ENCODE measurements around the gene RNF138. TPM values are rescaled to one million over a fixed set of nuclear protein-coding genes. Genes with fewer than 3 reads are reported as not detected.
"Not testable (repeated sequence)": the region's sequence is repeated elsewhere in the genome, so short reads cannot be mapped to it uniquely, and the experiment has no call there.

RNF138 gene, protein sequence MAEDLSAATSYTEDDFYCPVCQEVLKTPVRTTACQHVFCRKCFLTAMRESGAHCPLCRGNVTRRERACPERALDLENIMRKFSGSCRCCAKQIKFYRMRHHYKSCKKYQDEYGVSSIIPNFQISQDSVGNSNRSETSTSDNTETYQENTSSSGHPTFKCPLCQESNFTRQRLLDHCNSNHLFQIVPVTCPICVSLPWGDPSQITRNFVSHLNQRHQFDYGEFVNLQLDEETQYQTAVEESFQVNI
- 26.7 and 36.7 TPM in 2 replicates for total RNA-seq

DNA sequence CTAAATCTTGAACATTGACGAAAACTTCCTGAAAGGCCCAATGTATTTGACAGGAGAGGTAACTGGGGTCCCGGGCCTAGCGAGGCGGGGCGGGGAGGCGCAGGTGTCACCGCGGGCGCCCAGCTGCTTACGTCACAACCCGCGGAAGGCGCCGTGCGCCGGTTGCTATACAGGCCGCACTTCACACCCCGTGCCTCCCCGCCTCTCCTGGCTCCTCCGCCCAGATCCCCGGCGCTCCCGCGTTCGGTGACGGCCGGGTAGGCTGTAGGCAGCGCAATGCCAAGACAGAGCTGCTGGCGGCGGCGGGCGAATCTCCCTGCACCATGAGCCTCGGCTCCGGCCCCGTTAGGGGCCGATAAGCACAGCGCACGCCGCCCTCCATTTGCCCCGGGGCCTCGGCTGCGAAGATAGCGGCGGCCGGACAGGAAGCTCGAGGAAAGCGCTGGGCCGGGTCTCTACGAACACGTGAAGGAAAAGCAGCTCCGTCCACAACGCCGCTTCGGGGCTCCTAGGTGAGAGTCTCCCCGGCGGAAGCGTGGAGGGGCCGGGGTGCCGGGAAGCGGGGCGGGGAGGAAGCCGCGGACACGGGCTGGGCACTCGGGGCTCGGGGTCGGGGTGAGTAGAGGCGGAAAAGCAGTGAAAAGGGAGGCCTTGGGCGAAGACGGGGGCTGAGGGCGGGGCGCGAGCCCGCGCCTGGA lies at the start of gene RNF138:
RNF138 (plus strand) TSS at position 151 of the 698 bp plus-strand sequence. CDS start 903 bp downstream, outside the sequence.
- DNase-seq, result peak; percentile 91

DNA sequence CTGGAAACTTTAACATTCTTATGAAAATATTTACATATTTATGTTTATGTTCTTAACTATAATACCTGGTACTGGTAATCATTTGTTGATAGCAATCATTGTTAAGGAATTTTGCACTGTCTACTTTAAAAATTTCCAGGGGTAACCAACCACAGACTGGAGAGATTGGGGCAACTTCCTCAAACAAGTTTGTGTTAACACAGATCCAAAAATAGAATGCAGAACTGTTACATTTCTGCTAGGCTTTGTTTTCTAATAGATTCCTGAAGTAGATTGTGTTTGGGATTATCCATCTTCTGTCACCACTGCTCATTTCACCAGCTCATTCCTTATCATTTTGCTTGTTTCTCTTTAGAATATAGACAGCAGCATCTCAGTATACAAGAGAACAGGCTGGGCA lies 49.3 kb upstream of the RNF138 start:
- DNase-seq, result no peak

DNA sequence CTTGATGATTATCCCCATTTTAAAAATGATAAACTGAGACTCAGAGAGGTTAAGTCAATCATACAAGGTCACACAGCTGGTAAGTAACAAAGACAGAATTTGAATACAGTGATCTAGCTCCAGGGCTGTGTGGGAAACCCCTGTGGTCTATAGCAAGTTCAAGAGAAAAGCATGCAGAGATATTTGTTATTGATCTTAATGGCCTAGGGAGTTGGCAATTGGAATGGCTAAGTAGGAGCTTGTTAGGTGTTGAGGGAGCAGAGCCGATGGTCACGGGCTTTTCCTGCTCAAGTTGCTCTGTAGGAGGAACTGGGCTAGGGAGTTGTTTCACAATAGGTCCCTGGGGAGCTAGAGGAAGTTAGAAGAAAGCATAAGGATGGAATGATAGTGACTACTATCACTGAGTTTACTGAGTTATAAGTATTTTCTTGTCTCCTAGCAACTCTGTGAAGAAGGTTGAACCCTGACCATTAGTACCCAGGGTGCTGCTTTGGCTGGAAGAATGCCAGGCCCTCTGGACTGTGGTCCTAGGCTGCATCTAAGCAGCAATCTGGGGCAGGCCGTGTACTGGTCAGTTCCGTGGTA lies 43.1 kb upstream of the RNF138 start:
- peak; percentile 8 for DNase-seq

DNA sequence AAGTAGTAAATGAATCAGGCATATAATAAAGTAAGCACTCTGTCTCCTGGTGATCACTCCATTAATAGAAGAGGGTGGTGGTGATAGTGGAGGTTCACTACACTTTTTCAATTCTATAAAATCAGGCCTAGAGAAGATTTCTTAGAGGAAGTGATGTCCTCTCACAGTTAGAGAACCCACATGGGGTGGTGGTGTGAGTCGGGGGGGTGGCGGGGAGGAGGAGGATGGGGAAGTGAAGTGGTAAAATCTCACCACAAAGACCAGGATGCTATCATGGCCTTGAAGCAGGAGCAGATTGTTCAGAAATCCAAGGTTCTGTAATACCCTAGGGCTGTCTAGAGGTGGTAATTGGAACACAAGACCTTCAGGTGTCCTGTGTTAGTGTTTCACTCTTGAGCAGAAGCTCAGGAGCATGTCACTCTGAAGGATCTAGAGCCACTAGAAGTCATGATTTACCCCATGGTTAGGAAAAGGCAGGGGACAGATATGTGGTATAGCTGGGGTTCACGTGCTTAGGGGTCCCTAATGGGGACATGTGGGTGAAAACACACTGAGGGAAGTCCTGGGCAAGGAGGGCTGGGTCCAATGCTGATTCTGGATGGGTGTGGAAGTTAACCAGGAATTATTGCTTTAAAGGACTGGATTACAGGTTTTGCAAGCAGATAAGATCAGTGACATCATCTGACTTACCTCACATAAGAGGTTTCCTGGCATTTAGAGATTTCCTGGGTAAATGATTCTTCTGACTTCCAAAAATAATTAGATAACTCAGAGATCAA lies 42.1 kb upstream of the RNF138 start:
- DNase-seq, result peak; percentile 7

DNA sequence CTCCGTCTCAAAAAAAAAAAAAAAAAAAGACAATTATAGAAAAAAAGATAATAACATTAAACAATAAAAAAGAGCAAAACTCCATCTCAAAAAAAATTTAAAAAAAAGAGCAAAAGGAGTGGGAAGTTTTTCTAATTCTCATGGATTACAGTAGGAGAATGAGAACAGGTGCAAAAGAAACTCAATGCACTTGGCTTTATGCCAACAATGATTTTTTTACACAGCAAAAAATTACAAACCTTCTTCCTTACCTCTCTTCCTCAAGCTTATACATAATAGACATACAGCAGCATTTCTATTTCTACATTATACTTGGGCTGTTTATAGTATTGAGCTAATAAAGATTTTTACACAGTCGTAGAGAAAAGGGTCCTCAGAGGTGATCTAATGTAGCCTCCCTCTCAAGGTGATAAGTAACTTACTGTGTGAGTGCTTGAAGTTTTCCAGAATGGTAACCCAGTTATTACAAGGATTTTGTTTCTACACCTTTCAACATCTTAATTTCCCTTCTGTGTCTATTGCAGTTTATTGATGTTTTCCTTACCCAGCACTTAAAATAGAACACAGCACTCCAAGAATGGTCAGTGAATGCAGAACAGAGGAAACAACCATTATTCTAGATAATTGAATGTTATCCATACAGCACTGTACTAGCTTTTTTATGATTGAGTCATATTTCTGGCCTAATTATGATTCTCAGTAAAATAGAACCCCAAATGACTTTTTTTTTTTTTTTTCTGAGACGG lies 34.9 kb upstream of the RNF138 start:
- DNase-seq, result no peak

DNA sequence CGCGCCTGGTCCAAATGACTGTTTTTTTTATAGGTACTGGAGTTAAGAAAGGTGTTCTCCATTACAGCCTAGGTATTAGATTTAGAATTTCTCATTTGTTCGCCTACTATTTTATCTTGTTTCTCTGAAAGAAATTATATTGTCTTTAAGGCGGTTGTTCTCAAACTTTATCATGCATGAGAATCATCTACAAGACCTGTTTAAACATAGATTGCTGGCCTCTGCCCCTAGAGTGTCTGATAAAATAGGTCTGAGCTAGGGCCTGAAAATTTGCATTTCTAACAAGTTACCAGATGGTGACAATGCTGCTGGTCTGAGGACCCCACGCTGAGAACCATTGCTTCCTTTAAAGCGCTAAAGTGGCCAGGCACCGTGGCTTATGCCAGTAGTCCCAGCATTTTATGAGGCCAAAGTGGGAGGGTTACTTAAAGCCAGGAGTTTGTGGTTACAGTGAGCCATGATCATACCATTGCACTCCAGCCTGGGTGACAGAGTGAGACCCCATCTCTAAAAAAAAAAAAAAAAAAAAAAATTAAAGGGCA lies 34.0 kb upstream of the RNF138 start:
- no peak for DNase-seq

DNA sequence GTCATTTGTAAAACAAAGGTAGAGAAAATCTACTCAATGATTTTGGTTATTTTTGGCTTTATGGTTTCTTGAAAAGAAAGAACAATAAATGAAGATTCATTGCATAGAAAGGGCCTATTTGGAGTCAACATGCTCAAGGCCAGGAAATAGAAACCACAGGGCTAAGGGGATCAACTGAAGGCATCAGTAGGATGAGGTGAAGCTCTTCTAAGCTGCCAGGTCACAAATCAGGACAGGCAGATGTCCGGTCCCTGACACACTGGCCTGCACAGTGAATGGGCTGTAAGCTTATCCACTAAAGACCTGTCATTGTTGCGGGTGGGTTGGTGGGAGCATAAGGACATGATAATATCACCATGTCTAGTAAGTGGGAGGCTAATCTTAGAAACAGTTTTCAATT lies 31.6 kb upstream of the RNF138 start:
- DNase-seq, result no peak

DNA sequence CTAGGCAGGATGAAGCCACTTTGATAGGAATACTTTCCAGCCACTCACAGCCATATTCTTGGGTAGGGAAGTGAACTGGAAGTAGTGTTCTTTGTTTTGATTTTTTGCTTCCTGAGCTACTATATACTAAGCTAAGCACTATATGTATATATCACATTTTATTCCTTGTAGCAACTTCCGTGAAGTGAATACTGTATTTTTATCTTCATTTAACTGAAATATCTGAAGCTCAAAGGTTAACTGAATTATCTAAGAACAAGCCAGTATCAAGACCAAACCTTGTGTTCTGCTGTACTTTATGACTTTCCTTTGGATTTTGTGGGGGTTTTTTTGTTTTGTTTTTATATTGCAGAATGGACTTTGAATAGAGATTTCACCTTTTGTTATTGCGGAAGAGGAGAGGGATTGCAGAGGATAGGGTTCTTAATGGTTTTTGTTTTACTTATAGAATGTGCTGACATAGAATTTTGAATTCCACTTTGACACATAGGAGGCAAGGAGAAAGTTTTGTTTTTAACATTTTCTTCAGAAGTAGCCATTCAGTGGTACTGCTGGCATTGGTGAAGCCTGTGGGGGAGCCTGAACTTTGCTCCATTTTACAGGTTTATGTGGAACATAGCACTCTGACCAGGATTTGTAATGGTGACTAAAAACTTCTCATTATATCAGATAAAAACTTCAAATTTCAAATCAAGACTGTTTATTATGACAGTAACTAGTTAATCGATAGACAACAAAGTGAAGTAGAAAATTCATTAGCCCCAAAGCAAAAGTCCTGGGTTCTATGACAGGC lies 24.1 kb upstream of the RNF138 start:
- DNase-seq, result no peak

DNA sequence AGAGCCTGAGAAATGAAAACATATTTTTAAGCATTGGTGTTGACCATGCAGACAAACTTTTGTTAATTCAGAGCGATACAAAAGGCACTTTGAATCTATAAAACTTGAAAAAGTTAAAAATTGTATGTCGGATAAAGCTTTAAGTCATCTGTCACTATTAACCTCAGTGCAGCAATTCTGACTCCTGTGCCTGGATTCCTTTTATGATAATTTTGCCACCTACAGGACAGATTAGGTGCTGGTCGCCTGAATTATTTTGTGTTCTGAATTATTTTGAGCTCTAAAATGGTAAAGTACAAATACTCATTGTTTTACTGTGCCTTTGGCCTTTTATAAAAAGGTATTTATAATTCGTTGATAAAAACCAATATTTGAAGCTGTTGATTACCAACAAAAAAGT lies 19.4 kb upstream of the RNF138 start:
- peak; percentile 45 for DNase-seq

DNA sequence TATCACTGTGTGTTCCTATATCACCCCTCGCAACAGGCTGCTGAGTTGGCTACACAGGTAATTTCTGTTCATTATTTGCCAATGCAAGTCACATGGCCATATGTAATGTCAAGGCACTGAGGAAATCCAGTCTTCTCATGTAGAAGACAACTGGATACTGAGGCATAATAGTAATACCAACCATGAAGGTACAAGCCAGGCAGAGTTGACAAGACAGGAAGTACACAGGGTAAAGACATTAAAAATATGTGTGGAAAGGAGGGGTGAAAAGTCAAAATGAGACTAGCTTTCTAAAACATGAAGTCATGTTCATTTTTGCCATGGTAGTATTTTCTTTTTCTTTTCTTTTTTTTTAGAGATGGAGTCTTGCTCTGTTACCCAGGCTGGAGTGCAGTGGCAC lies 17.5 kb upstream of the RNF138 start:
- no peak for DNase-seq

DNA sequence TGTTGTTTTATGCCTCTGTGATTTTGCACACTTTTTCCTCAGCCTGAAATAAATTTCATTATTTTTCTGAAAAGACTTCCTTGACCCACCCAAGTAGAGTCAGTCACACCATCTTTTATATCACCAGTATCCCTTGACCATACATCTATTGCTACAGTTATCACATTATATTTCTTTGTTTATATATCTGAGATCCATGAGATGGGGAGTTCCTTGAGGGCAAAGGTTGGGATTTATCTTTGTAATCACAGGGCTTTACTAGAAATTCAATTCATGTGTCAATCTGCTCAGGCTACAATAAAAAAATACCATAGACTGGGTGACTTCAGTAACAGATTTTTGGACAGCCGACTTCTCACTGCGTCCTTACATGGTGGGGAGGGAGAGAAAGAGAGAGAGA lies 12.8 kb upstream of the RNF138 start:
- no peak for DNase-seq

DNA sequence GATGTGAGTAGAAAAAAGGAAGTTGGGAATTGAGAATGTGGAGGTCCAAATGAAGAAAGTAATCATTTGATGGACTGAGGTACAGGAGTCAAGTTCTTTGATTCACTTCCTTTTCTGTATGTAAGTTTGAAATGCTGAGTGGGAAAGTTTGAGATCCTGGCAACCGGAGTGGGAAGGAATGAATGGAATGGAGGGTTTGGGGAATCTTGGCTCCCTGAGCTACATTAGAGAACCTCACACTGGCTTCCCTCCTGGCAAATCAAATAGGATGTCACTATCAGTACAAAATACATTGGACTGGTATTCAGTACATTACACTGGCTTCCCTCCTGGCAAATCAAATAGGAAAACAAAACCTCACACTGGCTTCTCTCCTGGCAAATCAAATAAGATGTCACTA lies 9.8 kb upstream of the RNF138 start:
- DNase-seq, result no peak

DNA sequence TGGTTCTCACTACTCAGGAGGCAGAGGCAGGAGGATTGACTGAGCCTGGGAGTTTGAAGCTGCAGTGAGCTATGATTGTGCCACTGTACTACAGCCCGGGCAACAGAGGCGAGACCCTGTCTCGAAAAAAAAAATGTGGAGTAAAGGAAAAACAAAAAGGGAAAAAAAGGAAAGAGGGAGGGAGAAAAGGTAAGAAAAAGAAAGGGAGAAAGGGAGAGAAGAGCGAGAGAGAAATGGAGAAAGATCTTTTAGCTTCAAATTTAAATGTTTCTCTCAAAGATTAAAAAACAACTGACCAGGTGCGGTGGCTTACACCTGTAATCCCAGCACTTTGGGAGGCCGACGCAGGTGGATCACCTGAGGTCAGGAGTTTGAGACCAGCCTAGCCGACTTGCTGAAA lies 7.9 kb upstream of the RNF138 start:
- DNase-seq, result no peak

DNA sequence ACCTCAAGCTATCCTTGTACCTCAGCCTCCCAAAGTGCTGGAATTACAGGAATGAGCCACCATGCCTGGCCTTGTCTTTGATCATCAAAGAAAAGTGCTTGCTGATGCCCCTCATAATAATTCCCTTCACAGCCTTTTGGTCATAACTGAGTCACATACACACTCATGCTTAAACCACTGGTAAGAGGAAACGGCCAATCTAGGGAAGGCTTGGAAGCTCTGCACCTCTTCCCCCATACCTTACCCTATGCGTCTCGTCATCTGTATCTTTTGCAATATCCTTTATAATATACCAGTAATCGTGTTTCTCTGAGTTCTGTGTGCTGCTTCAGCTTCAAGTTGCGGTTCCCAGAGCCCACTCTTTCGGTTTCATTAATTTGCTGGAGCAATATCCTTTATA lies 4.8 kb upstream of the RNF138 start:
- no peak for DNase-seq

DNA sequence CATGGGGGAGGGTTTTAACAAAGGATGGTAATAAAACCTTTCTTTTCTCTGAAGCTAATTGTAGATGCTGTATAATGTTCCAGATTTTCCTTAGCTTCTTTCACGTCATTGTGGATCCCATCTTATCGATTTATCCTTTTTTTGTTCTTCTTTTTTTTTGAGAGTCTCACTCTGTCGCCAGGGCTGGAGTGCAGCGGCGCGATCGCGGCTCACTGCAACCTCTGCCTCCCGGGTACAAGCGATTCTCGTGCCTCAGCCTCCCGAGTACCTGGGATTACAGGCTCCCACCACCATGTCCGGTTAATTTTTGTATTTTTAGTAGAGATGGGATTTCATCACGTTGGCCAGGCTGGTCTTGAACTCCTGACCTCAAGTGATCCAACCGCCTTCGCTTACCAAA lies 843 bp upstream of the RNF138 start:
- DNase-seq, result not testable (repeated sequence)

DNA sequence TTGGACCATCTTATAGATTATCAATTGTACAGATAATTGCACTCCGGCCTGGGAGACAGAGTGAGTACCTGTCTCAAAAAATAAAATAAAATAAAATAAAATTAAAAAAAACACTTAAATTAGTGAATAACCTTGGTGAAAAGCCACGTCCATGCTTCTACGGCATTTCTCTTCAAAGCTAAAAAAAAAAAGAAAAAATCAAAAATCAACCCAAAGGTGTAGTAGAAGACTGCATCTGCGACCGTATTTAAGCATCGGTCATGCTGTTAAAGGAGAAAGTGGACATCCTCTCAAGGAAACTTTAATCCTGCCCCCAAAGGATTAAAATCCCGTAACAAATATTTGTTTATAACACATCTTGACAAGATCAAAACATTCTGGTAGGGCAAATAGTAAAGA lies 350 bp upstream of the RNF138 start:
- no peak for DNase-seq

DNA sequence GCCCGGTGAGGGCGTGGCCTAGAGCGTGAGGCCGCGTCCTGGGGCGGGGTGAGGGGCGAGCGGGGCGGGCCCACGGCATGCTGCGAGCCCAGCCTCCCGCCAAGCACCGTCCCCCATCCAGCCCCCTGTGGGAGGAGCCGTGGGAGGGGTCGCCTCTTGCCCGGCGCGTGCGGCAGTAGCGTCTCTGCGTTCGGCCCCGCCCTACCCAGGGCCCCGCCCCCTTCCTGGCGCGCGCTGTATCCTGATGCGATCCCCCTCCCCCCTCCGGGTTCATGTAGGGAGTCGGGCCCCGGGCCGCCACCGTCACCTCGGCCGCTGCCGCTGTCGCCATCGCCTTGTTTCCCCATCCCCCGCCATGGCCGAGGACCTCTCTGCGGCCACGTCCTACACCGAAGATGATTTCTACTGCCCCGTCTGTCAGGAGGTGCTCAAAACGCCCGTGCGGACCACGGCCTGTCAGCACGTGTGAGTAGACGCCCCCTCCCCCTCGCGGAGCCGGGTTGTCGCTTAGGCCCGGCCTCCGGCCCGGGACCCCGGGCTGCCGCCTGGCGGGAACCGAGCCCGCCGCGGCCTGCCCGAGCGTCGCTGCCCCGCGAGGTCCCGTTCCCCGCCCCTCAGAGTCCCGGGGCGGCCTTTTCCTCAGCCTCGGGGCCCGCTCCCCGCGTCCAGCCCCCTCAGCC lies 888 bp downstream of the RNF138 start:
- DNase-seq, result peak; percentile 98

DNA sequence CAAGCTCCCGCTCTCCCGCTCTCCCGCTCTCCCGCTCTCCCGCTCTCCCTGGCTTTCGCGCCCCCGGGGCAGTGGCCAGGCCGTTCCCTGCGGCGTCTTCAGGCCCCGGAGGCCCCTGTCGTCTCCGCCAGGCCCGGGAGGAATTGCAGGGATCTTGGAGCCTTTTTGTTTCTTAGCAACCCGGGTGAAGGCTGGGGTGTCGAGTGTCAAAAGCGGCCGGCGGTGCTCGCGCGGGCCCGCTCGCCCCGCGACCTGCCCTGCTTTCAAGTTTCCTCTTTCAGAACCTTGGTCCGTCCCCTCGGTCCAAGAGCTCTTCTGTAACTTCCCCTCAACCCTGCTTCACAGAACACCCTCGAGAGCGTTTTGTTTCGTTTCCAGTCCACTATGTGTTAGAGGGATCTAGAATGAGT lies 1.4 kb downstream of the RNF138 start:
- DNase-seq, result peak; percentile 60

DNA sequence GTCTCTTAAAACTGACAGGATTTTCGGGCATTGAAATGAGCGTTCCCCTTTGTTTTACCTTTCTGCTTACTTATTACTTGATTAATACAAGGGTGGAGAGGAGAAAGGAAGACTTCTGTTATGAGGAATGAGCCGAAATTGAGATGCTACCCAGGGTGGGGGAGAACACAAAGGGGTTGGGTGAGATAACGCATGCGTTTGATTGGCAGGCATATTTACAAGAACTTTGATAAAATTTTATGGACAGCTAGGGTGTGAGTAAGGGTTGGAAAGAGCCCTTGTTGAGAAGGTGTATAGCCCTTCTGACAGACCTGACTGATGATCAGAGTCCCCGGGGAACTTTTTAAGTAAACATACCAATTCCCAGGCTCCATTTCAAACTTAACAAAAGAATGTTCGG lies 1.8 kb downstream of the RNF138 start:
- peak; percentile 42 for DNase-seq

DNA sequence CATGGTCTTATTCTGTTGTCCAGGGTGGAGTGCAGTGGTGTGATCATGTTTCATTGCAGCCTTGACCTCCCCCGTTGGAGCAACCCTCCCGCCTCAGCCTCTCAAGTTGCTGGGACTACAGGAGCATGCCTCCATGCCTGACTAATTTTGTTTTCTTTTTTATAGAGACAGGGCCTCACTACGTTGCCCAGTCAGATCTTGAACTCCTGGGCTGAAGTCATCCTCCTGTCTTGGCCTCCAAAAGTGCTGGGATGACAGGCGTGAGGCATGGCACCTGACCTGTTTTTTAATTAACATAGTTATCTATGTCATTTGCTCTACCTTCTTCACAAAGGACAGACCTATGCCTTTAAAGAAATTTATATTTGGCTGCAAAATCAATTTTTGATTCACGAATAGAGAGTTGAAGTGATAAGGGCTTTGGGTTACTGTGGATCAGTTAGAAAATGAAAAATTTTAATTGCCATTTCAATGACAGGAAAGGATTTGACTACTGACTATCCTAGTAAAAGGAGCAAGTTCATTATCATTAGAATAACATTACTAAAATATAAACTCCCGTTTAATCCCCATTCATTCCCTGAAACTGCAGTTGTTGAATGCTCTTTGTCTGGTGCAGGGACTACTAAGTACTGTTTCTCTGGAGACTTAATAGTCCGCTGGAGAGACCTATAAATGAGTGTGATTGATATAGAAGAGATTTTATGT lies 3.7 kb downstream of the RNF138 start:
- no peak for DNase-seq

All from dermis blood vessel endothelial cell (primary cell).